Ramos (cell line): ENCODE data around the gene ARL17B.
"Not testable (repeated sequence)": the region's sequence is repeated elsewhere in the genome, so short reads cannot be mapped to it uniquely, and the experiment has no call there.

ENCODE experiments used
- in situ Hi-C: fragments of 300-500 bp; cut with MboI; formaldehyde crosslinking; loops from one replicate; pipeline ENCODE4 v1.14.3; 2022; ENCODE audit warnings: low sequenced_read_pairs; ENCODE audit not compliant: unreplicated experiment

The ARL17B gene

DNA sequence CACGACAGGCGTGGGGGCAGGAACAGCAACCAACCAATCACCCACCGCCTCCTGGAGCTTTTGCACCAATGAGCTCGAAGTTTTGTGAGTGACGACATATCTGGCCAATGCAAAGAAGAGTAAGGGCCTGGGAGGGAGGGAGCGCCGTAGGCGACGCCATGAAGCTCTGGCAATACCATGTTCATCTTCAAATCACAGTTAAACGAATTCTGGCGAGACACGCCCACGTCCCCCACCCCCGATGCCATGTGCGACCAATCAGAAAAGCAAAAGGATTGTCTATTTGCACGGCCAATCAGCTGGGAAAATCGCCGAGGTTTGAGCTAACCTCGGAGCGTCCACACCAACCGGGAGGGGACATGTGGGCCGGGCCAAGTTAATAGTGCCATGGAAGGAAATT lies at the start of gene ARL17B:
Gene ARL17B (minus strand): TSS at position 12 of the 400 bp plus-strand sequence. CDS start 3,369 bp downstream, outside the sequence.
- in situ Hi-C loops = not testable (repeated sequence)

DNA sequence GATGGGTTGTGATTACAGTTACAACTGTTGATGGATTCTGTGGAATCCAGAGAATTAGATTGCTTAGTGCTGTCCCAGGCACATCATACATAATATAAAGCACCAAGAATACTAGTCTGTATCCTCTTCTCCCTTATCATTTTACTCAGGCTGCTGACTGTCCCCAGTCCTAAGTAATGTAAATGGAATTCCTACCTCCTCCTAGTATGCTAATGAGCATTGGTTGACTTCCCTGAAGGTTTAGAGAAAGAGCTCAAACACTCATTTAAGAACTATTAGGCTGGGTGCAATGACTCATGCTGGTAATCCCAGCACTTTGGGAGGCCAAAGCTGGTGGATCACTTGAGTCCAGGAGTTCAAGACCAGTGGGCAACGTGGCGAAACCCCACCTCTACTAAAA lies 48.3 kb upstream of the ARL17B start:
- in situ Hi-C loops = not testable (repeated sequence)

DNA sequence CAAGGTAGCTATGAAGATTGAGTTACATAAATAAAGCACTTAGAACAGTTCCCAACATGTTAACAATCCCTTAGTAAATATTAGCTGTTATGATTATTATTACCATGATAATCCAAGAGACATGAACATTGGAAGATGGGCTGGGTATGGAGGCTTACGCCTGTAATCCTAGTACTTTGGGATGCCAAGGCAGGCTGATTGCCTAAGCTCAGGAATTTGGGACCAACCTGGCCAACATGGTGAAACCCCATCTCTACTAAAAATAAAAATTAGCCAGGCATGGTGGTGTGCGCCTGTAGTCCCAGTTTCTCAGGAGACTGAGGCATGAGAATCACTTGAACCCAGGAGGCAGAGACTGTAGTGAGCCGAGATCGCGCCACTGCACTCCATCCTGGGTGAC lies 45.6 kb upstream of the ARL17B start:
- in situ Hi-C loops = not testable (repeated sequence)

DNA sequence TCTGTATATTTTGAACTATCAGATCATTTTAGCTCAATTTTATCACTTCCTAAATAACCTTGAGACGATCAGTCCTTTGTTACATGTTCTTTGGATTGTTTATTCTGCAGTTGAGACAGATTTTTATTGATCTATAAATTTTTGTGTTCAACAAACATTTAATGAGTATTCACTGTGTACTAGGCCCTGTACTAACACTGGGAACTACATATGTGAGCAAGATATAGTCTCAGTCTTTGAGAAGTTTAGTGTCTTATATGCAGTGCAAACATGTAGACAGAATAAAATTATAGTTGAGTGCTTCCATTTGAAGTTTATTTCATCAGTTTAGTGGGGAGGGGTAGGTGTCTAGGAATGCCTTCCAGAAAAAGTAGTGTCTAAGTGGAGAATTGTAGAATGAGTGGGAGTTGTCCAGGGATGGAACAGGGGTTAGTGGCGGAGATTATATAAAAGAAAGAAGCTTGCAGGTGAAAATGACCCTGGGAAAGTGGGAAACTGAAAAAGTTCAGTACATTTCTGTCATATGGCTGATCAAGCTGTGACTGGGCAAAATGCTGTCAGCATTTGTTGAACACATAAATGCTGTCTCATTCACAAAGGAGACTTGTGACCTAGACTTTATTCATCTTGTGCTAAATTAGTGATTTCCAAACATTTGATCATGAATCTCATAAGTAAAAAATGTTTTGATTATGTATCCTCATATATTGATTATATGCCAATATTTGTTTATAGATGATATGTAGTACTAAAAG lies 39.6 kb upstream of the ARL17B start:
- in situ Hi-C loops = not testable (repeated sequence)

DNA sequence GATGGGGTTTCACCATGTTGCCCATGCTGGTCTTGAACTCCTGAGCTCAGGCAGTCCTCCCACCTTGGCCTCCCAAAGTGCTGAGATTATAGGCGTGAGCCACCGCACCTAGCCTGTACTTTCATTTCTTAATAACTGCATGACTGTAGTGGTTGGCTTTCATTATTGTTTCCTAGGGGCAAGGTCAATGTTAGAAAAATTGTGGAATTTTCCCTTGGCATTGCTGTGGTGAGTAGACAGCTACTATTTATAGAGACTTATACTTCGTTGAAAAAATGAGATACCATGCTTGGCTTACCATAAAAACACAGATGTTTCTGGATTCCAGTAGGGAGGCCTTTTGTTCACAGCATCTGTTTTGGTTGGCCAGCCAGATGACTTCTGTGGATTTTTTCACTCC lies 39.0 kb upstream of the ARL17B start:
- in situ Hi-C loops = not testable (repeated sequence)

DNA sequence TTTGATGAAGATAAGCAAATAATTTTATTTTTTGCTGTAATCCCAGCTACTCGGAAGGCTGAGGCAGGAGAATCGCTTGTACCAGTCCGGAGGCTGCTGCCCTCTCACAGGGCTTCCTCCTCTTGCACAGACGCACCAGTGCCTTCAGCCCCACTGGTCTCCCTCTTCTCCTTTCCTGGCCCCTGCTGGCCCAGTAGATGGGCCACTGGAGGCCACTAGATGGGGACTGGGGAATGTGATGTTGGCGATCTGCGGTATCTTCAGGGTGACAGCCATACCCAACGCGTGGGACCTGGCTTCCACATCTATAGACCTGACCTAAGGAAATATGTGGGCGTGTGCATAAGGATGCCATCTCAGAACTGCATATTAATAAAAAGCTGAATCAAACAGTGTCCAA lies 38.4 kb upstream of the ARL17B start:
- in situ Hi-C loops = not testable (repeated sequence)

DNA sequence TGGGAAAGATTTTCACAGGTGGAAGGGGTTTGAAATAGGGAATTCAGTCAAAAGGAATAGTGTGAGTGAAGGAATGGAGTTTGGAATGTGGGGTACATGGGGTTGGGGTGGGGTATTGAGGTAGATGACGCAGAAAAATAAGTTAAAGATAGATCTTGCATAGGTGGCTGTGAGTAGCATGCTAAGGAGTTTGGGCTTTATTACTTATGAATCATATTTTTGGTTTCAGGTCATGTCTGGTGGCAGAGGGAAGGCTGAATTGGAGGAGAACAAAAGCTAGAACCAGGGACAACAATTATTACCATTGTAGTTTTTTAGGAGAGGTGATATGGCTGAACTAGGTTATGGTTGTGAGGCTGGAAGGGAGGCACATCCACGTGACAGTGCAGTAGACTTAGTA lies 34.7 kb upstream of the ARL17B start:
- in situ Hi-C loops = not testable (repeated sequence)

DNA sequence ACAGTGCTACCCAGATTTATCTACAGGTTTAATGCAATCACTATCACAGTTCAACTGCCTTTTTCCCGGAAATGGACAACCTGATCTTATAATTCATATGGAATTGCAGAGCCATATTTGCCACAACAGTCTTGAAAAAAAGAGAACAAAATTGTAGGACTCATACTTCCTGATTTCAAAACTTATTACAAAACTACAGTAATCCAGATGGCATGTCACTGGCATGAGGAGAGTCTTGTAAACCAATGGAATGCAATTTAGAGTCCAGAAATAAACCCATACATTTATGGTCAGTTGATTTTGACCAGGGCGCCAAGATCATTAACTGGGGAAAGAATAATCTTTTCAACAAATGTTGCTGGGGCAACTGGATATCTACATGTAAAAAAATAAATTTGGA lies 32.1 kb upstream of the ARL17B start:
- in situ Hi-C loops = not testable (repeated sequence)

DNA sequence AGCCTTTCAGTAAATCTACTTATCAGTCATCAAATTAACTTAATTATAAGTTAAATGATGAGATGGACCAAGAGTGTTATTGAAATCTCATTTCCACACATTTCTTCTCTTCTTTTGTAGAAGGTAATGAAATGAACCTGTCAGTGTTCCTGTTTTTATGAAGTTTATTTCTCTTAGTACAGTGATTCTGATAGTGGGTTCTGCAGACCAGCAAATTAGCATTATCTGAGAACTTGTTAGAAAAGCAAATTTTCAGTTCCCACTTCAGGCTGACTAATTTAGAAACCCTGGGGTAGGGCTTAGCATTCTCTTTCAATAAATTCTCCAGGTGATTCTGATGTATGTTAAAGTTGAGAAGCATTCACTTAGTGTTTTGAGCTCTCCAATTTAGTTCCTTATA lies 23.9 kb upstream of the ARL17B start:
- in situ Hi-C loops = not testable (repeated sequence)

DNA sequence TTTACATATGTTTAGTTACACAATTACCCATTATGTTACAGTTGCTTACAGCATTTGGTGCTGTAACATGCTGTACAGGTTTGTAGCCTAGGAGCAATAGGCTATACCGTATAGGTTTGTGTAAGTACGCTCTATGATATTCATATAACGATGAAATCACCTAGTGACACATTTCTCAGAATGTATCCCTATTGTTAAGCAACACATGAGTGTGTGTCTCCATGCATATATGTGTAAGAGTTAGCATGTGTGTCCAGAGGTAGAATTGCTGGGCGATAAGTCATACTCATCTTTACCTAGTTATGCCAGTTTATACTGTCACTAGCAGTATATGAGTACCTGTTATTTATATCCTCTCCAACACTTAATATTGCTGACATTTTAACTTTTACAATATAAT lies 21.6 kb upstream of the ARL17B start:
- in situ Hi-C loops = not testable (repeated sequence)

DNA sequence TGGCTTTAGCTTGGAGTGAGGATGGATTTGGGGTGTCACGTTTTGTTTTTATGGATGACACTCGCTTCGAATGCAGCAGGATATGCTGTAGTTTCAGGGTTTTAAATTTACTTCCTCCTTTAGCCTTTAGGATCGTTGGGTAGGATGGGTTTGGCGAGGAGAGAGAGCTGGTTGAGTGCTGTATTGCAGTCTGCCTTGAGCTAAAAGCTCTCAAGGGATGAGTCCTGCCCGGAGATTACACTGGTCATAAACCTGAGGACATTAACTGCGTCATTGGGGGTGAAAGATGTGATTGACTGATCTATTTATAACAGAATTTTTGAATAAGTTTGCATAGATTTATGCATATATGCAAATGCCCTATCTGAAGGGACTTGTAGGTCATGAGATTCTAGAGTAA lies 11.9 kb upstream of the ARL17B start:
- in situ Hi-C loops = not testable (repeated sequence)

DNA sequence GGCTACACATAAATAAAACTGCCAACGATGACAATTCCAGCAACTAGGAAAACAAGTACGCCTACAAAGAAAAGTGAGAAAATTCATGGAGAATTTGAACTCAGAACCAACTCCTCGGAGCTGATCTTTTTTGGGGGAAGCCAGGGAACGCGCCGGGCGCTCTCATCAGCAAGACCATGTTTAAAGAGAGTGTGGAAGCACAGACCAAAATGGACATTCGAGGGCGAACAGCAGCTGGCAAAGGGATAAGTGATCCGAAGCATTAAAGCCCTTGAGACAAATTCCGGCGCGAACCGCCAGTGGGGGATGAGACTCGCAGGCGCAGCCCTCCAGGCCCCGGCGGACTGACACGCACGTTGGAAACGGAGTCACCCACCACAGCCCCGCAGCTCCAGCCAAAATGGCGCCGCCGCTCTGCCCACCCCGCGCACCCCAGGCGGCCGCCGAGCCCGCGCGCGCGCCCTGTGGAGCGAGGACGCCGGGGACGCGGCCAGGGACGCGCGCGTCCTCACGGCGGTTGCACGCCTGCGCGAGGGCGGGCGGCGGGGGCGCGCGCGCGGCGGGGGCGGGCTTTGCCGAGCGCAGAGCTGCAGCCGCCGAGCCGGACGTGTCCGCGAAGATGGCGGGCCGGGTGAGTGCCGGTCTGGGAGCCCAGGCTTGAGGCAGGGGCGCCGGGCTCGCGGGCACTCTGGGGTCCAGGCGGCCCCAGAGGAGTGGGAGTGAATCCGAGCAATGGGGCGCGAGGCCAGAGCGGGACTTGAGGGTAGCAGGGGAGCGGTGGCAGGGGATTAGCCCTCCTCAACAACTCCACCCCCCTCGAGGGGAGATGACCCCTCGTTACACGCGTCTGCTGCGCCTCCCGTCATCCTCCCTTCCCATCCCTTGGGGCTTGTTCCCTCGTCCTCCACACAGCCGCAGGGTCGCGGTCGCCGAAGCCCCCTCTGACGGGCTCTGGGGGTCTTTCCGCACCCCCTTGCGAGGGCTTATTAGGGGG lies 11.0 kb upstream of the ARL17B start:
- in situ Hi-C loops = not testable (repeated sequence)

DNA sequence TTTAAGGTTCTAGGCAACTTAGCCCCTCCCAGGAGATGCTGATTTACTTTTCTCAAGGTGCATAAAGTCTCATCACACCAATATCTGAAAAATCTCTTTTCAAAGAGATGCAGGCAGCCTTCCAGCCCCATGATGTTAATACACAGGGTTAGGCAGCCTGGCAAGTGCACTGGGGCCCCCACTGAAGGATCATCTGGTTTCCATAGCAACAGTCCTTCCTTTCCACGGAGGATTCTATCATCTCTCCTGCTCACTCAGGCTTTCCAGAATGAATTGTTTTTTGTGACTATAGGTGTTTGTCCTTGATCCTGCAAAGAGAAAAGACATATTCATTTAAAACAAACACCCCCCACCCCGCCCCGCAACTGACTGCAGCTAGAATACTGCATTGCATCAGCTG lies 6.0 kb upstream of the ARL17B start:
- in situ Hi-C loops = not testable (repeated sequence)

DNA sequence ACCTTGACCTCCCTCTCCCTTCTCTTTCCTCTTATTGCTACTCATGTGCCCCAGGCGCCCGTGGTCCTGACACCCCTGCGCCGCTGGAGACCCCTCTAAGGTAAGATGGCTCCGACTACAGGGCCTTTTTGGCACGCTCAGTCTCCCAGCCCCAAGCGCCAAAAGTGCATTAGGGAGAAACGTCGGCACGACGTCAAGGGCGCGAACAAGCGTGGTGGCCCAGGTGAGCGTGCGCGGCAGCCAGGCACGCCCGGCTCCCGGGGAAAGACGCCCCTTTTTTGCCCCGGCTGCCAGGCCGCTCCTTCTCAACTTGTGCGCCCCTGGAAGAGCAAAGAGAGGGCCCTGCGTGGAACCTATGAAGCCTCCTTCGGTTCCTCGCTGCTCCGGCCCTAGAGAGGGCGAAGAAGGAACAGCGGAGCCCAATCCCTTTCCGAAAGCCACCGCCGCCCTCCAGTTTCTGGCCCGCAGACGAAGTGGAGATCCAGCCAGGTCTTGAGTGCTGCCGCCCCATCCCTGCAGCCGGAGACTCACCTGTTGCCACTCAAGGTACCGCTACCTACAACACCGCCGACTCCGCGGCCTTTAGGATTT lies 326 bp downstream of the ARL17B start:
- in situ Hi-C loops = not testable (repeated sequence)

DNA sequence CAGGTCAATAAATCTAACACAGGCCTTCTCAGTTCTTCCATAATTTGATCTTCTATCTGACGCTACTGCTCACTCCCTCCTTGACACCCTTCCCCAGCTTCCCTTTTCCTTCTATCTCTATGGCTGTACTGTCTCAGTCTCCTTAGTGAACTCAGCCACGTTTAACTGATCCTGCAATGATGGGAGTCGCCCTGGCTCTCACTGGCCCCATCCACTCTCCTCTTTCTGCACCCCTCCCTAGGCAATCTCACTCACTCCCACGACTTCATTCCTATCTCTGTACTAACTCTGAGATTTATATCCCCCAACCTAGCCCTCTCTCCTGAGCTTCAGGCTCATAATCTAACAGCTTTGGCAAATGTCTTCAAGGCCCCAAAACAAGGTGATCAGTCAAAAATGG lies 7.7 kb downstream of the ARL17B start:
- in situ Hi-C loops = not testable (repeated sequence)

DNA sequence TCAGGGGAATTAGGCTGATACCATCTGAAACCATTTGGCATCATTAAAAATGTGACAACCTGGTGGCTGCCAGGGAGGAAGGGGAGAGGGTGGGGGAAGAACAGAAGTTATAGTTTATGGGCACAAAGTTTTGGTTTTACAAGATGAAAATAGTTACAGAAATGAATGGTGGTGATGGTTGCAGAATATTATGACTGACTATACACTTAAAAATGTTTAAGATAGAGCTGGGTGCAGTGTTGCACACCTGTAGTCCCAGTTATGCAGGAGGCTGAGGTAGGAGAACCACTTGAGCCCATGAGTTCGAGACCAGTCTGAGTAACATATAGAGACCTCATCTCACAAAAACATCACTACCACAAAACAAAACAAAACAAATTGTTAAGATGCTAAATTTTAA lies 12.5 kb downstream of the ARL17B start:
- in situ Hi-C loops = not testable (repeated sequence)

DNA sequence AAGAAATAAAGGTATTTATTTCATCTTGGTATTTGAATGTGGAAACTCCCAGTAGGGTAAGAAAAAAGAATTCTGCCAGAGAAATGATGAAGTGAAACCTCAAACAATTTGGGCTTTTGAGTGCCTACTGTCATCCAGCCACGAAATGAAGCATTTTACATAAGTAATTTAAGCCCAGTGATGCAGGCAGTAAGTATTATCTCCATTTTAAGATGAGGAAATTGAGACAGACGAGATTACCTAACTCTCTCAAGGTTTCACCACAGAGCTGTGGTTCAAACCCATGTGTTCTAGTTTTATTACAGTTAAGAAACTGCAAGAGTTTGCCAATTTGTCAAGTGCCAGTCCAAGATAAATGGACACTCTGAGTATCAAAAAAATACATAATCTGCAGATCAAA lies 13.2 kb downstream of the ARL17B start:
- in situ Hi-C loops = not testable (repeated sequence)

DNA sequence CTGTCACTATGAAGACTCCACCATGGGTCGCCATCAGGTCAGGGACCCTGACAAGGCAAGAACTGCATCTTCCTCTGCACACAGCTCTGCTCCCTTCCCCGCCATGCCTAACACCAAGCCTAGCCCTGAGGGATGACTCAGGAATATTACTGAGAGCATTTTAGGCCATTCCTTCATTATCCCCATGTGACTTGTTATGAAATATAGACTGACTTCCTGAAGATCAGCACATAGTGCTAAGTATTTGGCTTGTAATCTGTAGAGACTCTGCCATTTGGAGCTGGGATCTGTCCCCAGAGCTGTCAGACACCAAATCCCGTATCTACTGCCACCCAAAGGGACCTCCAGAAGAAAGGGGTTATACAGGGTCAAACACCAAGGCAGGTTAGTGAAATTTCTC lies 19.4 kb downstream of the ARL17B start:
- in situ Hi-C loops = not testable (repeated sequence)

DNA sequence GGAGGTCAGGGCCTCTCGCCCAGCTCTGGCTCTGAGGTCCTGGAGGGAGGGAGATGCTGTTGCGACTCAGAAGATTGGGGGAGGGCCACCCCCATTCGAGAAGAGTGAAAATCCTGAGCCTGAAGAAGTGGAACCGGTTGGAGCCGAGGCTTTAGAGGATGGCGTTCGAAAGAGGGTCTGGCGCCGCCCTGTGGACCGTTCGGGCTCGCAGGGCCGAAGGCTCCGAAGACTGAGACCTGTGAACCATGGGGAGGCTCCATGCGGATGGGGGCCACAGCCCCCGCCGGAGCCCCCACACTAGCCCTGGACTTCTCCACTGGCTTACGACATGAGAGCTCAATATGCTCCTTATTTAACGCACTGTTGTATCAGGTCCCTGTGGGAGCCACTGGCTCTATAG lies 20.3 kb downstream of the ARL17B start:
- in situ Hi-C loops = not testable (repeated sequence)

DNA sequence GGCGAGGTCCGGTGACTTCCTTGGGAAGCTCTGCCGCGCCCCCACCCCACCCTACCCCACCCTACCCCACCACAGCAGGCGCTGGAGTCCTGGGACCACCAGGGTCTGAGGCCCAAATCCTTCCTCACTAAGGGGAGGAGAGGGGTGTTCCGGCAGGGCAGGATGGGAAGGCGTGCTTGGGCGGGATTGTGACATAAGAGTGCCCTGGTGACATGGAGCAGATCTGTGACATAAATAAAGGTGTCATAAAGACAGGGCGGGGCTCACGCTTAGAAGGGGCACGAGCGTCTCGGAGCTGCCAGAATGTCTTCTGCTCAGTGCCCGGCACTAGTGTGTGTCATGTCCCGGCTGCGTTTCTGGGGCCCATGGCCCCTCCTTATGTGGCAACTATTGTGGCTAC lies 66.7 kb downstream of the ARL17B start, which contains the start of gene LRRC37A:
Gene LRRC37A (plus strand): TSS at position 301 of the 400 bp plus-strand sequence. CDS start 3 bp downstream, at position 304.
- in situ Hi-C loops = not testable (repeated sequence)

DNA sequence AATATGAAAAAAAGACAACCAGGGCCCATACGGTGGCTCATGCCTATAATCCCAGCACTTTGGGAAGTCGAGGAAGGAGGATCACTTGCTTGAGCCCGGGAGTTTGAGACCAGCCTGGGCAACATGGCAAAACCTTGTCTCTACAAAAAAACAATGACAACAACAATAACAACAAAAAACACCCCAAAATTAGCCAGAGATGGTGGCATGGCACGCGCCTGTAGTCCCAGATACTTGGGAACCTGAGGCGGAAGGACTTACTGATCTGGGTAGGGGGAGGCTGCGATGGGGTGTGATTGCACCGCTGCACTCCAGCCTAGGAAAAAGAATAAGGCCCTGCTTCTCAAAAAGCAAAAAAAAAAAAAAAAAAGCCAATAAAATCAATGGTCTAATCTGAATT lies 69.9 kb downstream of the ARL17B start:
- in situ Hi-C loops = not testable (repeated sequence)
